H9 (cell line): ENCODE results near the gene FLT3. TPM values are rescaled to one million over a fixed set of nuclear protein-coding genes. Genes with fewer than 3 reads are reported as not detected.

ENCODE experiments used
- DNase-seq: peaks from one replicate; pipeline ENCODE4 v3.0.0-alpha.2; 2017
- H2AFZ ChIP-seq: one replicate; pipeline ENCODE4 v1.6.1; 2013; ENCODE audit warnings: mild to moderate bottlenecking, low read length, control low read depth, moderate library complexity
- H2AK5ac ChIP-seq: 2 replicates; pipeline ENCODE4 v1.6.1; 2013; ENCODE audit warnings: low read length, control low read depth, mixed read lengths; ENCODE audit not compliant: insufficient read length
- H2BK120ac ChIP-seq: one replicate; pipeline ENCODE4 v1.6.1; 2013; ENCODE audit warnings: low read depth, mild to moderate bottlenecking, low read length, control low read depth, inconsistent platforms; ENCODE audit not compliant: poor library complexity, severe bottlenecking
- H2BK12ac ChIP-seq: 2 replicates; pipeline ENCODE4 v1.6.1; 2013; ENCODE audit warnings: low read length, control low read depth, mixed read lengths, low read depth; ENCODE audit not compliant: insufficient read length
- H2BK15ac ChIP-seq: 2 replicates; pipeline ENCODE4 v1.6.1; 2013; ENCODE audit warnings: low read depth, low read length, control low read depth
- H2BK20ac ChIP-seq: one replicate; pipeline ENCODE4 v1.6.1; 2013; ENCODE audit warnings: low read depth, mild to moderate bottlenecking, low read length, control low read depth, inconsistent platforms; ENCODE audit not compliant: poor library complexity, severe bottlenecking
- H2BK5ac ChIP-seq: 2 replicates; pipeline ENCODE4 v1.6.1; 2013; ENCODE audit warnings: low read length, control low read depth, mixed read lengths; ENCODE audit not compliant: insufficient read length
- H3K14ac ChIP-seq: 2 replicates; pipeline ENCODE4 v1.6.1; 2013; ENCODE audit warnings: low read length, control low read depth; ENCODE audit not compliant: insufficient read depth
- H3K18ac ChIP-seq: 2 replicates; pipeline ENCODE4 v1.6.1; 2013; ENCODE audit warnings: low read depth, mild to moderate bottlenecking, mixed read lengths, low read length, control low read depth; ENCODE audit not compliant: insufficient read length
- H3K23ac ChIP-seq: 2 replicates; pipeline ENCODE4 v1.6.1; 2013; ENCODE audit warnings: low read length, control low read depth, mixed read lengths, low read depth; ENCODE audit not compliant: insufficient read length
- H3K23me2 ChIP-seq: 2 replicates; pipeline ENCODE4 v1.6.1; 2013; ENCODE audit warnings: low read depth, mild to moderate bottlenecking, mixed read lengths, low read length, control low read depth; ENCODE audit not compliant: insufficient read length, poor library complexity, severe bottlenecking
- H3K27ac ChIP-seq: 2 replicates; pipeline ENCODE4 v1.5.1; 2013; ENCODE audit warnings: low read length, control low read depth, mixed read lengths, low read depth; ENCODE audit not compliant: insufficient read length
- H3K27me3 ChIP-seq: 2 replicates; pipeline ENCODE4 v1.6.1; 2013; ENCODE audit warnings: low read length, control low read depth, inconsistent platforms; ENCODE audit not compliant: insufficient read depth
- H3K4ac ChIP-seq: 2 replicates; pipeline ENCODE4 v1.6.1; 2013; ENCODE audit warnings: low read depth, mild to moderate bottlenecking, control low read depth, inconsistent platforms, low read length, moderate library complexity
- H3K4me1 ChIP-seq: 2 replicates; pipeline ENCODE4 v1.6.1; 2013; ENCODE audit warnings: low read length, control low read depth, inconsistent platforms; ENCODE audit not compliant: insufficient read depth
- H3K4me2 ChIP-seq: 2 replicates; pipeline ENCODE4 v1.6.1; 2013; ENCODE audit warnings: low read length, control low read depth, mixed read lengths; ENCODE audit not compliant: insufficient read length, insufficient read depth
- H3K56ac ChIP-seq: 2 replicates; pipeline ENCODE4 v1.6.1; 2013; ENCODE audit warnings: low read depth, mild to moderate bottlenecking, mixed read lengths, low read length, control low read depth; ENCODE audit not compliant: insufficient read length
- H3K79me1 ChIP-seq: 2 replicates; pipeline ENCODE4 v1.6.1; 2013; ENCODE audit warnings: low read depth, mild to moderate bottlenecking, moderate library complexity, low read length, control low read depth, inconsistent platforms; ENCODE audit not compliant: insufficient read depth, poor library complexity, severe bottlenecking
- H3K79me2 ChIP-seq: 2 replicates; pipeline ENCODE4 v1.6.1; 2013; ENCODE audit warnings: low read length, control low read depth, inconsistent platforms; ENCODE audit not compliant: insufficient read depth
- H3K9ac ChIP-seq: 2 replicates; pipeline ENCODE4 v1.6.1; 2013; ENCODE audit warnings: low read length, control low read depth, mixed read lengths; ENCODE audit not compliant: insufficient read length; ENCODE audit errors: extremely low read depth
- H3K9me3 ChIP-seq: one replicate; pipeline ENCODE4 v1.6.1; 2013; ENCODE audit warnings: low read depth, low read length, inconsistent platforms; ENCODE audit not compliant: control insufficient read depth
- H3T11ph ChIP-seq: one replicate; pipeline ENCODE4 v1.6.1; 2013; ENCODE audit warnings: mild to moderate bottlenecking, low read length, control low read depth, inconsistent platforms
- H4K20me1 ChIP-seq: one replicate; pipeline ENCODE4 v1.6.1; 2013; ENCODE audit not compliant: control insufficient read depth, insufficient read length, insufficient read depth
- H4K5ac ChIP-seq: 2 replicates; pipeline ENCODE4 v1.6.1; 2013; ENCODE audit warnings: low read depth, mild to moderate bottlenecking, mixed read lengths, low read length, control low read depth; ENCODE audit not compliant: insufficient read length
- H4K8ac ChIP-seq: replicated peaks from 2 replicates; pipeline ENCODE4 v1.6.1; 2013; ENCODE audit warnings: low read length, control low read depth, mixed read lengths, low read depth; ENCODE audit not compliant: insufficient read length
- H4K91ac ChIP-seq: 2 replicates; pipeline ENCODE4 v1.6.1; 2013; ENCODE audit warnings: low read depth, mild to moderate bottlenecking, moderate library complexity, mixed read lengths, low read length, control low read depth; ENCODE audit not compliant: insufficient read length
- H3K27ac Mint-ChIP-seq, 3 experiments: 2 replicates in 2 of 3; 3 replicates in 1 of 3; pipeline ENCODE4 v1.8.0; 2020 to 2021; ENCODE audit warnings: mixed read lengths in 3 of 3, mild to moderate bottlenecking in 1 of 3, moderate library complexity in 1 of 3
- H3K27me3 Mint-ChIP-seq: 2 replicates; pipeline ENCODE4 v1.8.0; 2021; ENCODE audit warnings: low read depth, mild to moderate bottlenecking, moderate library complexity, mixed read lengths
- H3K36me3 Mint-ChIP-seq, 3 experiments: 2 replicates in 2 of 3; 3 replicates in 1 of 3; pipeline ENCODE4 v1.8.0; 2020 to 2021; ENCODE audit warnings: low read depth in 3 of 3, mixed read lengths in 3 of 3; ENCODE audit not compliant: insufficient read depth in 1 of 3
- H3K4me1 Mint-ChIP-seq, 2 experiments: 2 replicates each; pipeline ENCODE4 v1.8.0; 2020; ENCODE audit warnings: mixed read lengths in 2 of 2
- H3K4me3 Mint-ChIP-seq, 2 experiments: 2 replicates in 1 of 2; 3 replicates in 1 of 2; pipeline ENCODE4 v1.8.0; 2020 to 2021; ENCODE audit warnings: mild to moderate bottlenecking in 2 of 2, mixed read lengths in 2 of 2, moderate library complexity in 1 of 2
- H3K9me3 Mint-ChIP-seq, 2 experiments: 2 replicates in 1 of 2; 3 replicates in 1 of 2; pipeline ENCODE4 v1.8.0; 2020; ENCODE audit warnings: mild to moderate bottlenecking in 2 of 2, mixed read lengths in 2 of 2, moderate library complexity in 1 of 2
- CTCF ChIP-seq: fragments of 200-600 bp; sonication (generic); conservative IDR thresholded peaks from 3 replicates; pipeline ENCODE4 v1.8.0; 2021; ENCODE audit warnings: antibody characterized with exemption, mild to moderate bottlenecking
- WGBS: extraction: QIAGEN DNeasy Blood & Tissue Kit; methylation state at CpG from one replicate; pipeline ENCODE4 v1.1.7; 2013; ENCODE audit warnings: missing lambda C conversion rate, low lambda C conversion rate, mixed read lengths; ENCODE audit not compliant: insufficient read length; ENCODE audit errors: extremely low coverage; 5-methylcytosine and 5-hydroxymethylcytosine counted together
- total RNA-seq: library from RNA; stranded (reverse); gene quantifications from 2 replicates; pipeline ENCODE4 v1.2.1, GENCODE V29; 2021

FLT3 gene
- total RNA-seq, 1 experiment from 2014 or later, result 0.44 TPM

GRCh38 chr13:27953676-27954405 is 146.5 kb downstream of the FLT3 start:
- no peak overlapping the region for H2BK120ac ChIP-seq
- H3K14ac ChIP-seq, result no peak overlapping the region
- H4K91ac ChIP-seq, result no peak overlapping the region
- no peak overlapping the region for H3K9ac ChIP-seq
- H4K20me1 ChIP-seq, result no peaks in the 10 kb centered on the region
- H2BK20ac ChIP-seq, result no peak overlapping the region
- H2BK5ac ChIP-seq, result no peak overlapping the region
- H3K56ac ChIP-seq, result no peak overlapping the region
- no peak overlapping the region for H4K5ac ChIP-seq
- peaks cover 98% of the 10 kb centered on the region for H3K27me3 Mint-ChIP-seq
- peak; percentile 88 for DNase-seq
- H3K36me3 Mint-ChIP-seq, result no peaks in the 10 kb centered on the region
- no peaks in the 10 kb centered on the region; the same call in 1 of the 2 replicates for H3K4me1 ChIP-seq
- H3K79me2 ChIP-seq, result no peaks in the 10 kb centered on the region
- H3K27ac Mint-ChIP-seq, result no peak overlapping the region
- peaks cover 5 to 10% of the 10 kb centered on the region in 2 experiments; a peak in 3 of 5 replicates for H3K9me3 Mint-ChIP-seq
- no peak overlapping the region for H2BK15ac ChIP-seq
- H3K4me2 ChIP-seq, result peak overlapping the region; percentile 65
- WGBS, result no CpG with 5 or more reads among the region's 71 CpGs
- H3K27me3 ChIP-seq, result peaks cover 66% of the 10 kb centered on the region
- no peaks in the 10 kb centered on the region for H3K9me3 ChIP-seq
- H3K18ac ChIP-seq, result no peak overlapping the region
- H2AFZ ChIP-seq, result no peak overlapping the region
- peak; percentile 99 for TF ChIP-seq CTCF
- no peak overlapping the region for H3T11ph ChIP-seq
- peaks cover 7% of the 10 kb centered on the region for H3K23me2 ChIP-seq
- no peaks in the 10 kb centered on the region for H3K79me1 ChIP-seq
- H2BK12ac ChIP-seq, result no peak overlapping the region
- H3K27ac ChIP-seq, result no peak overlapping the region
- H3K23ac ChIP-seq, result no peak overlapping the region
- no peak overlapping the region for H2AK5ac ChIP-seq
- no peak overlapping the region for H3K4ac ChIP-seq
- H4K8ac ChIP-seq, result no peak overlapping the region
- peak overlapping the region; percentile 57 to 79 for H3K4me3 Mint-ChIP-seq
- peaks cover 0 to 9% of the 10 kb centered on the region in 2 experiments; a peak in 2 of 4 replicates for H3K4me1 Mint-ChIP-seq

Other genes with a start within 250 kb of the FLT3 start
- gene PDX1, start 180.6 kb downstream of the FLT3 start, total RNA-seq, result not detected in 2 replicates
- gene CDX2, start 131.3 kb downstream of the FLT3 start, total RNA-seq, result not detected in 2 replicates
- gene URAD, start 111.9 kb downstream of the FLT3 start, total RNA-seq, result not detected in 2 replicates
- gene PAN3, start 38.0 kb upstream of the FLT3 start, total RNA-seq, result 47.8 and 48.5 TPM in 2 replicates